Stimulated activated naive CD8-positive, alpha-beta T cell treated with anti-CD3 and anti-CD28 coated beads, Interleukin-15, amount 100 ng/mL, for 72 hours (primary cell): ENCODE measurements around the gene SLC8A2.

Experiments used
- ATAC-seq: fragments of 150-1000 bp; cut with Tn5 transposase; 2 replicates; pipeline ENCODE4 v1.10.0; 2021; ENCODE audit warnings: mild to moderate bottlenecking, moderate library complexity
- DNase-seq, 2 donors: peaks; one replicate each; pipeline ENCODE4 v3.0.0; 2021 to 2022
- H3K27ac Mint-ChIP-seq, 2 donors: one replicate each; pipeline ENCODE4 v1.8.0; 2022; ENCODE audit warnings: mild to moderate bottlenecking in 2 of 2, mixed read lengths in 2 of 2, moderate library complexity in 2 of 2
- H3K27me3 Mint-ChIP-seq: one replicate; pipeline ENCODE4 v1.8.0; 2022; ENCODE audit warnings: mixed read lengths
- H3K4me1 Mint-ChIP-seq: one replicate; pipeline ENCODE4 v1.8.0; 2022; ENCODE audit warnings: mild to moderate bottlenecking, mixed read lengths
- H3K4me3 Mint-ChIP-seq, 2 donors: one replicate each; pipeline ENCODE4 v1.8.0; 2022; ENCODE audit warnings: mild to moderate bottlenecking in 2 of 2, mixed read lengths in 2 of 2, moderate library complexity in 1 of 2
- H3K9me3 Mint-ChIP-seq, 2 donors: one replicate each; pipeline ENCODE4 v1.8.0; 2022; ENCODE audit warnings: mixed read lengths in 2 of 2

Gene SLC8A2

GRCh38 chr19:47471733-47472457, at the start of gene SLC8A2:
Gene SLC8A2 (minus strand): TSS chr19:47471893. CDS start chr19:47466403, 5,490 bp downstream.
- DNase-seq, result peak; percentile 26 to 57
- Mint-ChIP-seq H3K27me3 (peaks cover 67% of the 10 kb centered on the region), H3K4me3 (peak within 1 kb of the TSS; percentile 33 to 51), H3K9me3 (no peaks in the 10 kb centered on the region), H3K4me1 (peaks cover 30% of the 10 kb centered on the region), H3K27ac (no peak within 1 kb of the TSS)
- peak; percentile 71 for ATAC-seq

DNA sequence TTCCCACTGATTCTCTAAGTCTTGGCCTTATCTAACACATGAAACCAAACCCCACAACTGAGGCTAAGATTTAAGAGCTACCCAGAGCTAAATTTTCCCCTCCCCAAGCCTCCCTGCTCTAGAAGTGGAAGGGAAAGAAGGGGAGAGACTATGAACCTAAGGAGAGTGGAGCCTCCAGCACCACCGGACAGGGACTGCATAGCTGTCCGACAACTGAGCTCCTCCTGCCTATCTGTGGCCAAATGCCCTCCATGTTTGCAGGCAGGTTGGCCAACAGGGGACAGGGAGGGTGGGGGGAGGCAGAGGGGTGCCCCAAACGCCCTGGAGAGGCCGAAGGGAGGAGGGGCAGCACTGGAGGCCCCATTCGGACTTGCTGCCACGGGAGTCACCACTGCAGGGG, 49.1 kb upstream of the SLC8A2 start:
- ATAC-seq (no peak), DNase-seq (no peak)
- Mint-ChIP-seq H3K4me3 (no peak overlapping the region), H3K4me1 (peaks cover 61% of the 10 kb centered on the region), H3K9me3 (no peaks in the 10 kb centered on the region), H3K27me3 (peaks cover 25% of the 10 kb centered on the region), H3K27ac (no peak overlapping the region)

GRCh38 chr19:47520343-47520806, 48.7 kb upstream of the SLC8A2 start:
- no peak for ATAC-seq
- peaks cover 25% of the 10 kb centered on the region for H3K27me3 Mint-ChIP-seq
- no peaks in the 10 kb centered on the region for H3K9me3 Mint-ChIP-seq
- H3K4me1 Mint-ChIP-seq, result peaks cover 65% of the 10 kb centered on the region
- no peak overlapping the region for H3K27ac Mint-ChIP-seq
- no peak for DNase-seq
- no peak overlapping the region for H3K4me3 Mint-ChIP-seq

- Mint-ChIP-seq H3K27me3 (peaks cover 23% of the 10 kb centered on the region), H3K9me3 (no peaks in the 10 kb centered on the region), H3K4me1 (peaks cover 79% of the 10 kb centered on the region), H3K4me3 (no peak overlapping the region), H3K27ac (peak overlapping the region in 1 of 2 donors; percentile 91)
- ATAC-seq, result no peak
- DNase-seq, result no peak
Measured at GRCh38 chr19:47518854-47519253, 47.2 kb upstream of the SLC8A2 start.

DNA sequence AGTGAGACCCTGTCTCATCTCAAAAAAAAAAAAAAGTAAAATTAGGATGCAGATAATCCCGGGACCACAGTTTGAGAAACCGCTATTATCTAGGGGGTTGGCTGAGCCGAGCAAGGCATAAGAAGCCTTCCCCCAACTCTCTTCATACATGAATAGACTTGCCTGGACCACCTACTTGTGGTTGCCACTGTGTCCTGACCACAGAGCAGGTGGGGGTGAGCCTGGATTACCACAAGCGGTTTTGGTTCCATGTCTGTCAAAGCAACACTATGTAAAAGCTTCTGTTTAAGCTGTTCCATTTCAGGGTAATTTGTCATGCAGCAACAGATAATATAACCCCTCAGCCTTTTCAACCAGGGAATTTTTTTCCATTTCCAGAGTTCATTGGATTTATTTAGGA, 46.4 kb upstream of the SLC8A2 start:
- peaks cover 86% of the 10 kb centered on the region for H3K4me1 Mint-ChIP-seq
- no peaks in the 10 kb centered on the region for H3K9me3 Mint-ChIP-seq
- H3K27me3 Mint-ChIP-seq, result peaks cover 16% of the 10 kb centered on the region
- H3K27ac Mint-ChIP-seq, result peak overlapping the region in 1 of 2 donors; percentile 91
- DNase-seq, result peak; percentile 74 to 83
- H3K4me3 Mint-ChIP-seq, result peak overlapping the region; percentile 56 to 68
- ATAC-seq, result peak; percentile 37

GRCh38 chr19:47514869-47515588, 43.3 kb upstream of the SLC8A2 start, which contains the start of gene NAPA:
Gene NAPA (minus strand): TSS chr19:47515063. CDS start chr19:47514940, 123 bp downstream.
- peak; percentile 96 for ATAC-seq
- Mint-ChIP-seq H3K4me3 (peak within 1 kb of the TSS; percentile 97 to 98), H3K9me3 (no peaks in the 10 kb centered on the region)

DNA sequence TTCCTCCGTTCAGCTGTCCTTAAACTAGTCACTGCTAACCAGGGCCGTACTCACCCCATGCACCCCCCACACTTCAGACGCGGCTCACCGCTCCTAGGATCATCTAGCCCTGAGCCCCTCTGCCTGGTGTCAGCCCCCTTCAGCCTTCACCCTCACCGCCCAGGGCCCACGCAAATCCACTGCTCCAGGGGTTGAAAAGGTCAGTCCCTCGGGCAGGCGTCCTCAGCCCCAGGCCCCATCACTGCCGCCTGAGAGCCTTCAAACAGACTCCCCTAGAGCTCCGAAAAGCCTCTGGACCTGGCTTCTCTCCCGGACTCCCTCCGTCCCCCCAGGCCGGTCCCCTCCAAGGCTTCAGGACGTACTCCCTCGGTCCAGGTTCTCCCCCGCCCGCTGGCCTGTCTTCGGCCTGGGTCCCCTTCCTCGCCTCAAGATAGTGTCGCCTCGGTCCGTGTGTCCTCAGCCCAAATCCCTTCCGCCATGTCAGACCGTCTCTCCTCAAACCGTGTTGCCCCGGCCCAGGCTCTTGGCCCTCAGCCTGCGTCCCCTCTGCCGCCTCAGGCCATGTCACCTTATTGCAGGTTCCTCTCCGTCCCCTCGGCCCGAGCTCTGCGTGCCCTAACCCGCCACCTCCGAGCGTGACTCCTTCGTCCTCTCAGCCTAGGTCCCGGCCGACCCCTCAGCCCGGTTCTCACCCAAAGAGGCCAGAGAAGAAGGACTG, 42.6 kb upstream of the SLC8A2 start:
- peak overlapping the region; percentile 97 to 98 for H3K4me3 Mint-ChIP-seq
- ATAC-seq, result peak; percentile 3
- no peaks in the 10 kb centered on the region for H3K9me3 Mint-ChIP-seq
- peaks cover 98% of the 10 kb centered on the region for H3K4me1 Mint-ChIP-seq
- peaks cover 1% of the 10 kb centered on the region for H3K27me3 Mint-ChIP-seq
- peak in 1 of 2 donors; percentile 26 for DNase-seq
- peak overlapping the region; percentile 100 for H3K27ac Mint-ChIP-seq

More at GRCh38 chr19:47514869-47515588, 43.3 kb upstream of the SLC8A2 start, which contains the start of gene NAPA:
- H3K4me1 Mint-ChIP-seq, result peaks cover 98% of the 10 kb centered on the region
- peak within 1 kb of the TSS; percentile 100 for H3K27ac Mint-ChIP-seq
- peak; percentile 100 for DNase-seq
- peaks cover 8% of the 10 kb centered on the region for H3K27me3 Mint-ChIP-seq

- Mint-ChIP-seq H3K4me1 (peaks cover 84% of the 10 kb centered on the region), H3K27ac (peak overlapping the region; percentile 59 to 100), H3K9me3 (no peaks in the 10 kb centered on the region), H3K27me3 (no peaks in the 10 kb centered on the region), H3K4me3 (peak overlapping the region; percentile 97 to 98)
- ATAC-seq (no peak), DNase-seq (no peak)
Measured at GRCh38 chr19:47512948-47513319, 41.2 kb upstream of the SLC8A2 start.

DNA sequence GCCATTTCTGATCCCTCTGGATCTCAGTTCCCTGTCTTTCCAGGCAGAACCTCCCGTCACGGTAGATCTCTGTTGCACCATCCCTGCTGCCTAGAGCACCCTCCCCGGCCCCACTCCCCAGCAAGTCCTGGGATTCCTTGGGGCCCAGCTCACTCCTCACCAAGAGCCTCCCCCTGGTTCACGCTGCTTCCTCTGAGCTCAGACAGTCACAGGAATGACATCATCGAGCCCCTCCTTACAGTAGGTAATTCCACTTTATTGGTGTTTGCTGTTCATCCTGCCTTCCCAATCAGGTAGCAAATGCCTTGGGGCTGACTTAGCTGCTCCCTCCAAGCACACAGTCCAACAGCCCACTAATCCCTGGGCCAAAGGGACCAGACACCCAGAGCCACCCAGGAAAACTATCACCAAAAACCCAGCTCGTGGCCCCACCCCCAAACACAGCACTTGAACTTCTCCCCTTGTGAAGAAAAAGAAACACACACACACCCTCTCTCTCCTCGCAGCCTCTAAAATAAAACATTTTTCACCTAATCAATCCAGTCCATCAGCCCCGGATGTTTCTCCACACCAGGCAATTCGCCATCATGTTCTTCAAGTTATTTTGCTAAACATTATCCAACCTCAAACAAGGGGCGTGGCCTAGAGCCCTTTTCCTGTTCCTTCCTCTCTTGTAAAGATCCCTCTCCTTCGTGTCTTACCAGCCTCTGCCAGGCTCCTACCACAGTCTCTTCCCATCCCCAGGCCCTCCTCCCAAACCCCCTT, 40.7 kb upstream of the SLC8A2 start:
- Mint-ChIP-seq H3K4me3 (peak overlapping the region; percentile 97 to 98), H3K27me3 (no peaks in the 10 kb centered on the region), H3K27ac (peak overlapping the region; percentile 70 to 81), H3K4me1 (peaks cover 82% of the 10 kb centered on the region), H3K9me3 (no peaks in the 10 kb centered on the region)
- ATAC-seq (no peak), DNase-seq (no peak)

DNA sequence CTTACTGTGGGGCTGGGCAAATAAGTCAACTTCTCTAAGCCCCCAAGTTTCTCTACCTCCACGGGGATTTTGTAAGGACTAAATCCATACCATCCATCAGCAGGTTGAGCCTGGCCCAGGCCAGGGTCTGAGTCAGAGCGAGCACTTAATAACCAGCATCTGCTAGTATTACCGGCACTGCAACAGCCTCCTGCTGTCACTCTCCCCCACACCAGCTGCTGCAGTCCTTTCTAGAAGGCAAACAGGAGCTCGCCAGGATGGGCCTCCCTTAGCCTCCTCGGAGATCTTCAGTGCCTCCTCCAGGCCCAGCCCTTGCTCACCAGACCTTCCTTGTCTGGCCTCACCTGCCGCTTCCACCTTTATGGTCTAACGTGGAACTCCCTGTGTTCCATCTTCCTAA, 40.0 kb upstream of the SLC8A2 start:
- no peaks in the 10 kb centered on the region for H3K27me3 Mint-ChIP-seq

GRCh38 chr19:47511128-47511517, 39.4 kb upstream of the SLC8A2 start:
- H3K4me1 Mint-ChIP-seq, result peaks cover 73% of the 10 kb centered on the region
- no peak overlapping the region for H3K4me3 Mint-ChIP-seq
- ATAC-seq, result no peak
- no peak overlapping the region for H3K27ac Mint-ChIP-seq
- DNase-seq, result no peak
- no peaks in the 10 kb centered on the region for H3K27me3 Mint-ChIP-seq
- H3K9me3 Mint-ChIP-seq, result no peaks in the 10 kb centered on the region

More for the DNA sequence above, 40.0 kb upstream of the SLC8A2 start:
- Mint-ChIP-seq H3K27ac (peak overlapping the region in 1 of 2 donors; percentile 46), H3K4me3 (no peak overlapping the region), H3K9me3 (no peaks in the 10 kb centered on the region), H3K4me1 (peaks cover 79% of the 10 kb centered on the region)
- DNase-seq (no peak), ATAC-seq (no peak)

DNA sequence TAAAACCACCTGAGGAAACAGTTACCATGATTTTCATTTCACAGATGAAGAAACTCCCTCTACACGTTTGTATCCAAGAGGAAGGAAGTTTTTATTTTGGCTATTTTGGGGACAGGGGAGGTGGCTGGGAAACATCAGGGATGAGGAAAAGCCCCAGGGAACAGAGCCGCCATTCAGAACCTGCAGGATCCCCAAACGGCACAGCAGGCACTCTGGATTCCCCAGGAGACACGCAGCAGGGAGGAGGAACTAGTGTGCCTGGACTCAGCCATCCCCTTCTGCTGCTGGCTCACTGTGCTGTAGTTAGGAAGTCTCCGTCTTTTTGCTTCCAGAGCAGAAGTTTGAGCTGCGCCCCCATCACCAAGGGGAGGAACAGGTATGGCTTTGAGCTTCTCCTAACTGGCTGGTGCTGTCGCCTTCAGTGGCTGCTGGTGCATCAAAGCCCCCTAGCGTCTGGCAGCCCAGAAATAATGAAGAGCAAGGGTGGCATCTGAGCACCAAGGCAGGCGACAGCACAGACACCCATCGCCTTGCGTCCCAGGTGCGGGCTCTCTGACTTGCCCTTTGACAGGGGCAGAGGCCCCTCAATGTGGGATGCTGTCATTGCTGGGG, 38.9 kb upstream of the SLC8A2 start:
- H3K4me1 Mint-ChIP-seq, result peaks cover 68% of the 10 kb centered on the region
- no peaks in the 10 kb centered on the region for H3K27me3 Mint-ChIP-seq
- peak overlapping the region in 1 of 2 donors; percentile 84 for H3K27ac Mint-ChIP-seq
- H3K4me3 Mint-ChIP-seq, result no peak overlapping the region
- no peaks in the 10 kb centered on the region for H3K9me3 Mint-ChIP-seq
- no peak for ATAC-seq
- DNase-seq, result no peak

- Mint-ChIP-seq H3K27me3 (no peaks in the 10 kb centered on the region), H3K27ac (peak overlapping the region; percentile 29 to 84), H3K4me3 (no peak overlapping the region), H3K4me1 (peaks cover 63% of the 10 kb centered on the region), H3K9me3 (no peaks in the 10 kb centered on the region)
- ATAC-seq (no peak), DNase-seq (no peak)
Measured at GRCh38 chr19:47509973-47510372, 38.3 kb upstream of the SLC8A2 start.

DNA sequence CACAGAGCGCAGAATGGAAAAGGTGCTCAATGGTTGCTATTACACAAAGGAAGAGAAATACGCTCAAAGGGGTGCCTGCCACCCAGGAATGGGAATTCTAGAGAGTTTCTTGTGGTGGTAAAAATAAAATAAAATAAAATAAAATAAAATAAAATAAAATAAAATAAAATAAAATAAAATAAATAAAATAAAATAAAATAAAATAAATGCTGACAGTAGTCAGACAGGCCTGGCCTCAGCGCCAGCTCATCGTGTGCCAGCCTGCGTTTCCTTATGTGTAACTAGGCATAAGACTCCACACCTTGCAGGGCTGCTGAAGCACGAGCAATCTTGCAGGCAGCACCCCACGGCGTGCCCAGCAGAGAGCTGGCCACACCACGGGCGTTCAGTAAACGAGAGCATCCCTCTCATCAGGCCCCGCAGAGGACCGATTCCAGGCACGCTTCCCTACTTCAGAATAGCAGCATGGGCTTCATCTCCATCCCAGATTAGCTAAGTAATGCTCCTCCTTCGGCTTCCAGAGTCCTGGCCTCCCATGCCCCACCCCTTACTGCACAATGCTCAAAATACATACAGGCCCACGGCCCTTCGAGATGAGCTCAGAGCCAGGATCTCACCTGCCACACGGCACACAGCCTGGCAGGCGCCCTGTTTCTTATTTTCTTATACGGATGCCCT, 37.6 kb upstream of the SLC8A2 start:
- ATAC-seq (no peak), DNase-seq (no peak)
- Mint-ChIP-seq H3K4me1 (peaks cover 57% of the 10 kb centered on the region), H3K9me3 (no peaks in the 10 kb centered on the region), H3K27me3 (no peaks in the 10 kb centered on the region), H3K27ac (no peak overlapping the region), H3K4me3 (no peak overlapping the region)
